RCC 7860 (cell line): Measurements from ENCODE around the gene ZC4H2.
"Not testable (repeated sequence)": the region's sequence is repeated elsewhere in the genome, so short reads cannot be mapped to it uniquely, and the experiment has no call there.

Experiments used
- DNase-seq: peaks from one replicate; pipeline ENCODE4 v3.0.0-alpha.2; 2015; ENCODE audit warnings: low spot score
- FAIRE-seq: peaks from 2 replicates; lab custom pipeline; 2012; peaks lifted over from hg19 to GRCh38; lab: Jason Lieb, UNC

Gene ZC4H2, protein sequence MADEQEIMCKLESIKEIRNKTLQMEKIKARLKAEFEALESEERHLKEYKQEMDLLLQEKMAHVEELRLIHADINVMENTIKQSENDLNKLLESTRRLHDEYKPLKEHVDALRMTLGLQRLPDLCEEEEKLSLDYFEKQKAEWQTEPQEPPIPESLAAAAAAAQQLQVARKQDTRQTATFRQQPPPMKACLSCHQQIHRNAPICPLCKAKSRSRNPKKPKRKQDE

DNA sequence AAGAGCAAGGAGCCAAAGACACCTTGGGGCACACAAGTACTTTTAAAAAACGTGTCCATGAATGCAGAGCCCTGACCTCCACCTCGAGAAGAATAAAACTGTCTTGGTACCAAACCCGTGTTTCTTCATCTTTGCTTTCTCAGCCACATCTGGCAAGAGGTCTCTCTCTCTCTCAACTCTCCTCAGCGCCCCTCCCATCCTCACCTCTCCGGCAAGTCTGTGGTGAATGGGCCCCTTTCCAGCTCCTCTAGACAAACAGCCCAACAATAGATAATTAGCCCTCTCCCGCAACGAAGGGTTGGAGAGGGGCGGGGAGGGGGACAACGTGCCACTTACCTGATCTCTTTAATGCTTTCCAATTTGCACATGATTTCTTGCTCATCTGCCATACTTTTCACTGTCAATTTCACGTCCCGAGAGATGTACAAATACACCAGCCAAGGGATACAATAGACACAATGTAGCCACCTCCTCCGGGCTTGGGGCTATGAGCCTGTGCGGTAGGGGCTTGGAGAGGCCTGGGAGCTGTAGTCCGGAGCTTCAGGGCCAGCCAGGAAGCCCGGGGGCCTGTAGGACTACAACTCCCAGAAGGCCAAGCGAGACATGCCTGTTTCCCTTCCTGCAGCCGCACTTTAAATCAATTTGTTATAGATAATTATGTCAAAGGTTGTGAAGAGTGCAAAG lies at the start of gene ZC4H2:
TSS of gene ZC4H2 (minus strand) at position 462 of the 684 bp plus-strand sequence. CDS start at position 389, 73 bp downstream.
- DNase-seq (peak; percentile 22), FAIRE-seq (peak; percentile 50)

DNA sequence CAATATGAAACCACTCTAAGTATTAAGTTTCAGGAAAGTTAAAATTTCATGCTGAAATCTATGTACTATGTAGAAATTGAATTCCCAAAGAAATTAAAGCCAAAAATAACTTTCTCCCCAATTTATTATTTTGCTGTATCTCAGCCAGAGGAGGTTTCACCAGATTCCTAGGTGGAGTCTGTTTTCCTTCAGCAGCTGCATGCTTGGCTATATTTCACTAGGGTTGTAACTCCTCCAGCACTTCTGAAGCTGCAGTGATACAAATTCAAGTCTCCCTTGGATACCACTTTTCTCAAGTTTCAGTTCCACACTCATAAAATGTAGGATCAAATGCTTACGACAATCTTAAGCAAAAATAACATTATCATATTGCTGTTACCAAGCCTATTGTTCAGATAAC lies 41.2 kb upstream of the ZC4H2 start:
- DNase-seq (no peak), FAIRE-seq (no peak)

DNA sequence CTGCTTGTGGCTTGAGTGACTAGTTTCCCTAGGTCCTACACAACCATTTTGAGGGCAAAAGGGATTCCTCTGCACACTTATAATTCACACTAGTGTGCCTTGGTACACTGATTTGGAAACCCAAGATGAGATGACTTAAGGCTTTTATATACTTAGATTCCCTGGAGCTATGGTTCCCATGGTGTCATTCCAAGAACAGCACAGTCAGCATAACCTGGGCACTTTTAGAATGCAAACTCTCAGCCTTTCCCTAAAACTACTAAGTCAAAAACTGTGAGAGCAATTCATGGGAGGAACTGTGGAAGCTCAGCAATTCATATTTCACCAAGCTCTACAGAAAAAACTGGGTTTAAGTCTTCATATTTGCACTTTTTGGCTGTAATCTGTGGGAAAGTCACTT lies 38.0 kb upstream of the ZC4H2 start:
- FAIRE-seq (no peak), DNase-seq (no peak)

DNA sequence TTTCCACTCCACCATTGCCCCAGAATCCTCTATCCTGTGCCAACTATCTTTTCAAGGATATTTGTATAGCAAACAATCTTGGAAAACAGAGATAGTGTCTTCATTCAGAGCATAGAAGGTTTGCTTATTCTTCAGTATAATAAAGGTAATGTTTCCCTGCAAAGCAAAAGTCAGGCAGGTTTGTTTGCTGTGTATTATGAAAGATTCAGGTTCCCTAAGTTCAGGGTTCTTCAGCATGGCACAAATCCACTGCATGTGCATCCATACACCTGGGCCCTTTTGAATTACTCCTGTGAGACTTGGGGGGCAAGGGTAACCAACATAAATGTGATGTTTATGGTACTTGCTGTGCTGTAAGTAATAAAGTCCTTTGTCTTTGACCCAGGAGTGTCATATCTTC lies 33.2 kb upstream of the ZC4H2 start:
- DNase-seq (no peak), FAIRE-seq (no peak)

DNA sequence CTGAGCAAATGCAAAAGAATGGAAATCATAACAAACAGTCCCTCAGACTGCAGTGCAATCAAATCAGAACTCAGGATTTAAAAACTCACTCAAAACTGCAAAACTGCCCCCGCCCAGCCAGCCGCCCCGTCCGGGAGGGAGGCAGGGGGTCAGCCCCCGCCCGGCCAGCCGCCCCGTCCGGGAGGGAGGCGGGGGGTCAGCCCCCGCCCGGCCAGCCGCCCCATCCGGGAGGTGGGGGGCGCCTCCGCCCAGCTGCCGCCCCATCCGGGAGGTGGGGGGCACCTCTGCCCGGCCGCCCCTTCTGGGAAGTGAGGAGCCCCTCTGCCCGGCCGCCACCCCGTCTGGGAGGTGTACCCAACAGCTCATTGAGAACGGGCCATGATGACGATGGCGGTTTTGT lies 26.0 kb upstream of the ZC4H2 start:
- FAIRE-seq, DNase-seq: not testable (repeated sequence)

DNA sequence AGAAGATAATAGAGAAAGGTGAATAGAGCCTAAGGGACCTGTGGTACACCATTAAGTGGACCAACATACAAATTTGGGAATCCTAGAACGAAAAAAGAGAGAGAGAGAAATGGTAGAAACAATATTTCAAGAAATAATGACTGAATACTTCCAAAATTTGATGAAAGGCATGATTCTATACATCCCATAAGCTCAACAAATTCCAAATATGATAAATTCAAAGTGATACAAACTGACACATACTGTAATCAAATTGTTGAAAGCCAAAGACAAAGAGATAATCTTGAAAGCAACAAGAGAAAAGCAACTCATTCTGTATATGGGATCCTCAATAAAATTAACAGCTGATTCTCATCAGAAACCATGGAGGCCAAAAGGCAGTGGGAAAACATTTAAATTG lies 20.6 kb upstream of the ZC4H2 start:
- DNase-seq (no peak), FAIRE-seq (no peak)

DNA sequence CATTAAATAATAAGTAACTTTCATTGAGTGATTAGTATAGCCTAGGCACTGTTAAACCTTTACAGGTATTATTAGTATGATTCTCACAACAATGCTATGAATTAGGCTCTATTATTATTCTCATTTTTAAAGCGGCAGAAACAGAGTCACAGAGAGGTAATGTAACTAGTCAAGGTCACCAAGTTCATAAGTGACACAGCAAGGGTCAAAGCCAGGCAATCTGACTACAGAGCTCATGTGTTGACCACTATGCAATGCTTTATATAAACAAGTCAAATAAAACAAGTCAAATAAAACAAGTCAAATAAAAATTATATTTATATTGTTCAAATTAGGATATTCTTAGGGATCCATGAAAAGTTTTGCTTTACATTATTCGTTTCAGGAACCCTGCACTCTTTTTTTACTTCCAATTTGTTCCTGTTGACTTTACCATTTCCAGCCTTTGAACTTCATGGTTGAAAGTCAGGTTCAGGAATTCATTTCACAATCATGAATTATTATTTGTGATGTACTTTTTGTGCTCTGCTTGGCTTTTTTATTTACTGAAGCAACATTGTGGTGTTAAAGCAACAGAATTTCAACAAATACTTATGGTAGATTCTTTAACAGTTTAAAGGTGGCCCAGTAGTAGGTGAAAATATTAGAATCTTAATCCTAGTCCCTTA lies 18.0 kb upstream of the ZC4H2 start:
- DNase-seq: no peak

DNA sequence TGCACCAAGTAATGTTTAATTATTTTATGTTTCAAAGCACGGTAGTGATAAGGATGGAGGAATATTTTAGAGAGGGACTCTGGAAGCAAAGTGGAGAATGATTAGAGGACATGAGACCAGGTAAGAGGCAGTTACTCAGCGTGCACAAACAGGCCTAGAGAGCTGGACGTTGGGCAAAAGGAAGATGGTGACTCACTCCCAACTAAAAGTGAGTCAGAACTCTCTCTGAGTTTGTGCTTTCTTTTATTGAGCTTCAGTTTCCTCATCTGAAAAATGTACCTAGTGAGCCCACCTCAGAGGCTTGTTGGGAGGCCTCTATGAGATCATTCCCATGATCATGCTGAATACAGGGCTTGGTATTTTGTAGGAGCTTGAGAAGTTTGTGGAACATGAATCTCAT lies 1.6 kb upstream of the ZC4H2 start:
- peak; percentile 81 for FAIRE-seq

More for the DNA sequence above, 18.0 kb upstream of the ZC4H2 start:
- no peak for FAIRE-seq

DNA sequence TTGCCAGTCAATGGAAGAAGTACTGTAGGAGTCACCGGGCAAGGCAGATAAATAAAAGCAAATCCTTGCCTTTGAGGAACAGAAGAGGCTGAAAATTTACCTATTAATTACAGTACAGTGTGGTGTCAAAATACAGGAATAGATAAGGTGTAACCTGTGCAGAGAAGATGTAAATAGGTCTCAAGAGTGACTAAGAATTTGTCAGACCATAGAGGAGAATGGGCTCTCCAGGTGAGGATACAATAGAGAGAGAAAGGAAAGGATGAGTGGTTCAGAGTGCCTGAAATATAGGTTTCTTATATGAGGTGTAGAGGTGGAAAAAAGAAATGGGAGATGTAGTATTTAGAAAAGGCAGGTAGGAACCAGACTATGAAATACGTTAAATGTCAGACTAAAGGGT lies 801 bp upstream of the ZC4H2 start:
- DNase-seq (no peak), FAIRE-seq (no peak)

More for the DNA sequence above, 1.6 kb upstream of the ZC4H2 start:
- peak; percentile 24 for DNase-seq

DNA sequence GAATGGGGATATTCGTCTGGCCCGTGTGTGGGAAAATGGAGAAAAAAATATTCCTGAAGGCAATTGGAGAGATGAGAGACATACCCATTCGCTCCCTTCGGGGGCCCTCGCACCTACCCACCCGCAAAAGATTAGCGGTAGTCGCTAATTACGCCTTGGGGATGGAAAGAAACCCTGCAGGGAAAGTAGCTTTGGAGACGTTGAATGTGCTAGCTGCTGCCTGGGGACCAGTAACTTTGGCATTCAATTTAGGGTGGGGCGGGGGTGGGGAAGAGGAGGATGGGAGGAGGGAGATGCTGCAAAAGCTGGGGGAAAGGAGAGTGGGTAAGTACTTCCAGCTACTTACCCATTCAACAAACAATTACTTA lies 407 bp upstream of the ZC4H2 start:
- FAIRE-seq (no peak), DNase-seq (no peak)

DNA sequence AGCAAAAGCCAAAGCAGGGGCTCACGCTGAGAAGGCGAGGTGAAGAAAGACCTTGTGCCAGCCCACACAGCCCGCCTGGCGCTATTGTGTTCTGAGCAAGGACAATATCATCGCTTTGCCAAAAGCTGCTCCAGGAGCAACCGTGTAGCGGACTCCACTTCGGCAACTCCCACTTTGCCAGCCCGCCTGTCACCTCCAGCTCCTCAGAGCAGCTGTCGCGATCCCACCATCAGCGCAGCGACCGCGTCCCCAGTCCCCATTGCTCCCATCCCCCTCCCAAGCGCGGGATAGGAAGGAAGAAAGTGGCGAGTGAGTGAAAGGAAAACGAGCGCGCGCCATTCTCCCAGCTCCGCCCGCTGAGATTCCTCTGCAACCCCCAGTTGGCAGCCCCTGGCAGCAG lies 759 bp downstream of the ZC4H2 start:
- DNase-seq (no peak), FAIRE-seq (no peak)

DNA sequence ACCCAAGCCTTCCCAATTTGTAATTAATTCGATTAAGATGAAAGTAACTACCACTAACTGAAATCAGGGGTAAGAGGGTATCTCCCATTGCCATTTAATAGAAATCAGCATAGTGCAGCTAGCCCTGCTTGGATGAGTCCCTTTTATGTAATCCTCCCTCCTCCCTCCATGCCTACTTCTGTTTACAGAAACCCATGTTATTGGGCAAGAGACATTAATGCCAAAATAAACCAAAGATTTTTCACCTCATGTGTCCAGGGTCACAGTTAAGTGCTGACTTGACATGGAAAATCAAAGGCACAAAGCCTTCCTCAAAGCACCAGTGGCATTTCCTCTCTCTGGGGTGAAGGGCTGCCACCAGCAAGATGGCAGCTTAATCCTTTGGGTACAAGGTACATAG lies 50.8 kb downstream of the ZC4H2 start:
- no peak for FAIRE-seq
- DNase-seq: no peak

DNA sequence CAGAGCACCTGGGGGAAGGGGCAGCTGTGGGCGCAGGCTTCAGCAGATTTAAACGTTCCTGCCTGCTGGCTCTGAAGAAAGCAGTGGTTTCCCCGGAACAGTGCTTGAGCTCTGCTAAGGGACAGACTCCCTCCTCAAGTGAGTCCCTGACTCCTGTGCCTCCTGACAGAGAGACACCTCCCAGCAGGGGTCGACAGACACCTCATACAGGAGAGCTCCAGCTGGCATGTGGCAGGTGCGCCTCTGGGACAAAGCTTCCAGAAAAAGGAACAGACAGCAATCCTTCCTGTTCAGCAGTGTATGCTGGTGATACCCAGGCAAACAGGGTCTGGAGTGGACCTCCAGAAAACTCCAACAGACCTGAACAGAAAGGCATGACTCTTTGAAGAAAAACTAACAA lies 68.1 kb downstream of the ZC4H2 start:
- FAIRE-seq (no peak), DNase-seq (no peak)

DNA sequence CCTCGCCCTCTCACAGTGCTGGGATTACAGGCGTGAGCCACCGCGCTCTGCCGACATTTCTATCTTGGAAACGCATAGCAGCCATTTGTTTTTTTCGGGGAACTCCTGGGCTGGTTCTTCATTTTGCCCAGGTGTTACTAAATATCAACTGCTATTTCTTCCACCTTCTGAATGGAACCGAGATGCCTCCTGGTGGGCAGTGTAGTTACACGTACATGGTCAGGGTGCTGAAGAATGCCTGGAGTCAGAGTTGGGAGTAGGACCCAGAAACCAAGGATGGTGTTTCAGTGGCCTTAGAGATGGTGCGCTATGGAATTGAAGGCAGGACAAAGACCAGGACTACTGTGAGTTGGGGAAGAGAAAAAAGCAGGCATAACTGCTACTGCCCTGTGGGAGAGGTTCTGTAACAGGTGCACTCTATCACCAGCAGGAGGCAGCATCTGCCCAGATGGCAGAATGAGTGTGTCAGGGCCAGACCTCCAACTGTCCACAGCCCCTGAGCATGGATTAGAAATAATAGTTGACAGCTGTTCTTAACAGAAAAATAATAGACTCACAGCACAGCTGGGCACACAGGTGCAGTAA lies 81.7 kb downstream of the ZC4H2 start:
- no peak for FAIRE-seq
- DNase-seq: no peak

DNA sequence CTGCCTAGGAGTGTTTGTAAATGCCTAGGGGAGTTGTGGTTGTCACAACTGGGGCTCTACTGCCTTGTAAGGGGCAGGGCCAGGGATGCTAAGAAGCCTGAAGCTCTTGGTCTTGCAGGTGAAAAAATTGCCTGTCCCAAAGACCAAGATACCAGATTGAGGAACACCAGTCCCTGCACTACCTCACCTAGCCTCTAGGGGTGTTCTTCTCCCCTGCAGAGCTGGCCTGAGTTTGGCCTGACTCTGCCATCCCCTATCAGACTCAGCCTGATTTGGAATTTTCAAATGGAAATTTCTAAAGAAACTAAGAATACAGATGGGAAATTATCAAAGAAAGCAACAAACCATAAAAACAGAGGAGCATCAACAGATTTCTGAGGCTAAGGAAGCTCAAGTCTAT lies 90.4 kb downstream of the ZC4H2 start:
- DNase-seq (no peak), FAIRE-seq (no peak)

DNA sequence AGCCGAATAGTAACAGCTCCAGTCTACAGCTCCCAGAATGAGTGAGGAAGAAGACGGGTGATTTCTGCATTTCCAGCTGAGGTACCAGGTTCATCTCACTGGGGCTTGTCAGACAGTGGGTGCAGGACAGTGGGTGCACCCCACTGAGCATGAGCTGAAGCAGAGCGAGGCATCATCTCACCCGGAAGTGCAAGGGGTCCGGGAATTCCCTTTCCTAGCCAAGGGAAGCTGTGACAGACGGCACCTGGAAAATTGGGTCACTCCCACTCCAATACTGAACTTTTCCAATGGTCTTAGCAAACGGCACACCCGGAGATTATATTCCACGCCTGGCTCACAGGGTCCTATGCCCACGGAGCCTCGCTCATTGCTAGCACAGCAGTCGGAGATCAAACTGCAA lies 97.5 kb downstream of the ZC4H2 start:
- DNase-seq, FAIRE-seq: not testable (repeated sequence)

DNA sequence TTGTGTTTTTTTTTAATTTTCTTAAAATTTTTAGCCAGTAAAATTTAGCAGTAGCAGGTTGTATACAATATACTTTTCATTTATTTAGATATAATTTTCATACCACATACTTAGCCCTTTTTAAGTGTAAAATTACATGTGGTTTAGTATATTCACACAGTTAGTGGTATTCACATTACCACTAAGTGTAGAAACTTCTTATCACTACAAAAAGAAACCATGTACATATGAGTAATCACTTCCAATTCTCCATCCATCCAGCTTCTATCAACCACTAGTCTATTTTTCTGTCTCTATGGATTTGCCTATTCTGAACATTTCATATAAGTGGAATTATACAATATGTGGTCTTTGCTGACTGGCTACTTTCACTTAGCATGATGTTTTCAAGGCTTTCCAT lies 109.0 kb downstream of the ZC4H2 start:
- FAIRE-seq (no peak), DNase-seq (no peak)
